Stimulated activated CD4-positive, alpha-beta T cell treated with anti-CD3 and anti-CD28 coated beads, Interleukin-2, amount 100 ng/mL, for 24 hours (primary cell): Measurements from ENCODE around the gene KY.

ENCODE experiments used
- DNase-seq, 2 donors: peaks; one replicate each; pipeline ENCODE4 v3.0.0-alpha.2; 2020

Gene KY

DNA sequence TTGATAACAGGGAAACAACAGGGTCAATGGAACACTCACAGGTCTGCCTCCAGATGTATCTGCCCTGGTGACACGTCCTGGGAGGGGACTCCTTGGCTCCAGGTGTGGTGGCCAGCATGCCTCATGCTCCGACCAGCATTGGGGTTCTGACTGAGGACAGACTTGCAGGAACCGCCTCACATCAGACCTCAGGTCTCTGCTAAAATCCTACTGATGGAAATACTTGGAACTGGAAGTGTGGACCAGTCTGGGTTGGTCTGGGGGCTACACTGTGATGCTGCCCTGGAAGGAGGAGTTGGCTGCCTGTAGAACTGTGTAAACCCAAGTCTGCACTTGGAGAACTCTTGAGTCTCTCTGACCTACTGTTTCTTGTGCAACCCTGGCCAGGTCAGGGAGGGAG lies 17.1 kb upstream of the KY start:
- no peak for DNase-seq

DNA sequence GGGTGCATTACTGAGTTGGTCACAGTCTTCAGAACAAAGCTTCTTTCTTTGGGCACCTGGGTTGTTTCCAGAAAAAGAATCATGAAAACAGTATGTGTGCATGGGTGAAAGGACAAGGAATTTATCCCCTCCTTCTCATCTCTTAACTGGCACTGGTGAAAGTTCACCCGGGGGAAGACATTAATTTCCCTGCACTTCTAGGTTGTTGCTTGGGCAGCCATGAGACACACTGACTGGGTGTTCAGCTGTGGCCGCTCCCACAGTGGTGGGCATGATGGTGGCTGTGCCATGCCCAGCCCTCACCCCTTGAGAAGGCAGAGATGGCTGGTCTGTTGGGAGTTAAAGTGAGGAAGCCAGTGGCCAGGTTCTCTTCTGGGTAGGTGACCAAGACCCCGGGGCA lies 16.6 kb upstream of the KY start:
- DNase-seq = no peak

- DNase-seq = no peak
Measured at GRCh38 chr3:134666885-134667284, 16.1 kb upstream of the KY start.

DNA sequence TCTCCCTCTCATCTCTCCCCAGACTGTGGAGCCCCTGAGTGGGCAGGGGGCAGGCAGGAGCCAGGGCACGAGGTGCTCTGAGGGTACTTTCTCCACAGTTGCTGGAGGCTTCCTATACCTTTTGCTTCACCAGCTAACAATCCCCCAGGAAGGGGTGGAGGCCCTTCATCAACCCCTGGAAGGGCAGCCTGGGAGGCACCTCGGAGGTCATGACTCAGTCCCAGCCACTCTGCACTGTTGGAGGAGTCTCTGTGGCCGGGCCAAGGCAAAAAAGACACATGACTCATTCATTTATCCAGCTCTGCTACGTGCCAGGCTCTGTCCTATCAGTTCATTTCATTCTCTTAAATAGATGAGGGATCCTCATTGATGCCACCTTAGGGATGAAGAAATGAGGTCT lies 15.6 kb upstream of the KY start:
- DNase-seq = no peak

GRCh38 chr3:134666052-134666451 lies 15.2 kb upstream of the KY start:
- no peak for DNase-seq

- DNase-seq = no peak
Measured at GRCh38 chr3:134665243-134665642, 14.4 kb upstream of the KY start.

GRCh38 chr3:134663721-134664456 lies 13.1 kb upstream of the KY start:
- no peak for DNase-seq

DNA sequence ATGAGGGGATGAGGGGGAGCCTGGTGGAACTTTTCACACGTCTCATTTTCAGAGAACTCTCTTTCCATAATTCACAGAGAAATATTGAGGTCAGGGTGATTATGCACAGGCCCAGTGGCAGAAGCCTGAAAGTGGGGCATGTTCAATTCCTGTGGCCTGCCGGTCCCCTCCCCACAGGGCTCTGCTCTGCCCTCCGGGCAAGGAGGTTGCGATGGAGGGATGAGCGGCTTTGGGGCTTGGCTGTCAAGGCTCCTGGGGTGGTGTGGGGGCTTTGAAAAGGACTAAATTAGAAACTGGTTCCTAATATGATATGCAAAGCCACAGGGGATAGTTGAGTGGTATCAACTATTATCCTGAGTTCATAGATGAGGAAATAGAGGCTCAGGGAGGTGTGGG lies 9.2 kb upstream of the KY start:
- no peak for DNase-seq

GRCh38 chr3:134659391-134660045 lies 8.7 kb upstream of the KY start:
- DNase-seq = no peak

GRCh38 chr3:134658555-134658954 lies 7.7 kb upstream of the KY start:
- no peak for DNase-seq

- DNase-seq = no peak
Measured at GRCh38 chr3:134656211-134656800, 5.5 kb upstream of the KY start.

DNA sequence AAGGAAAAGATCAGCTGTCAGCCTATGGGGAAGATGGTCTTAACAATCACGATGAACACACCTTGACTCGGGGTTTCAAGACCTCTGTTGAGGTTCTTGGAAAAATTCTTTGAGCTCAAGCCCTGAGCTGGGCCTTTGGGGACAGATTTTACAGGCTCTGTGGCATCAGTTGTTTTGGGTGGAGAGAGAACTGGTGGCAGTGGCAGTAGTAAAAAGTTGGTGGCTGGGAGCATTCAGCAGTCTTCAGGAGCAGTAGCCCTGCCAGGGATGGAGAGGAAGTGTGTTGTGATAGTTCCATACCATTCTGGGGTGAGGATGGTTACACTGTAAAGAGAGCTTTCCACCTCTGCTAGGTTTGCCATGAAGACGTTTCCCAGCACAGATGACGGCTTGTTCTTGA lies 4.9 kb upstream of the KY start:
- no peak for DNase-seq

DNA sequence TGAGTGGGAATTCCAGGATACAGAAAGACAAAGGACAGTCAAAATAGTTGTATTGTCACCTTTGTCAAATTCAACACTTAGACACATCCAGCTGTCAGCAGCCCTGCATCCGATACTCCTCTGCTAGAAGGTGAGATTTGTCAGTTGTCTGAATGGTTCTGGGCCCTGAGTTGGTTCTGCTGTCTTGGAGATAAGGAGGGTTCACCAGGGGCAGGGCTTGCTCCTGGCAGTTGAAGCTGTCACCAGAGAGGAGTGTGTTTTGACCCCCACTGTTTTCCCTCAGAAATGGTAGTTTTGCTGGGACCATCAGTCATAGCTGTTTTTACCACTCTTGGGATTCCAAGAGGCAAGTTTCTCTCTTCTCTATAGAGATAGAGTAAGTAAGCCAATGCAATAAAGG lies 3.2 kb upstream of the KY start:
- DNase-seq = no peak

GRCh38 chr3:134652886-134653630 lies 2.2 kb upstream of the KY start:
- no peak for DNase-seq

DNA sequence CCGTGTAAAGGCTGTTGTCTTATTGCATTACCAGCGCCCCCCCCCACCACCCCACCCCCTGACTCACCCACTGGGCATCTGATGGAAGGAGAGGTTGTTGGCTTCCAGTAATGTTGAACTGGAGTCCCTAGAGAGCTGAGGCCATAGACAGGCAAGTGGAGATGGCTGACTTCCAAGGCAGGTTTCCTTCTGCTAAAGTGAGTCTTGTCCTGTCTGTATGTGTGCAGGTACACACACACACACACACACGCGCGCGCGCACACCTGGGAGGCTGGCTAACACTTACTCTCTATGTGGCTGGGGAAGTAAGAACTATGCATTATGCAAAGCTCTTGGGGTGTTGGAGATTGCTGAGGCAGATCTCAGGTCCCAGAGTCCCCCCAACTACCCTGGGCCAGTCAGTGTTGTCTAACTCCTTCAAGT lies 1.6 kb upstream of the KY start:
- no peak for DNase-seq

DNA sequence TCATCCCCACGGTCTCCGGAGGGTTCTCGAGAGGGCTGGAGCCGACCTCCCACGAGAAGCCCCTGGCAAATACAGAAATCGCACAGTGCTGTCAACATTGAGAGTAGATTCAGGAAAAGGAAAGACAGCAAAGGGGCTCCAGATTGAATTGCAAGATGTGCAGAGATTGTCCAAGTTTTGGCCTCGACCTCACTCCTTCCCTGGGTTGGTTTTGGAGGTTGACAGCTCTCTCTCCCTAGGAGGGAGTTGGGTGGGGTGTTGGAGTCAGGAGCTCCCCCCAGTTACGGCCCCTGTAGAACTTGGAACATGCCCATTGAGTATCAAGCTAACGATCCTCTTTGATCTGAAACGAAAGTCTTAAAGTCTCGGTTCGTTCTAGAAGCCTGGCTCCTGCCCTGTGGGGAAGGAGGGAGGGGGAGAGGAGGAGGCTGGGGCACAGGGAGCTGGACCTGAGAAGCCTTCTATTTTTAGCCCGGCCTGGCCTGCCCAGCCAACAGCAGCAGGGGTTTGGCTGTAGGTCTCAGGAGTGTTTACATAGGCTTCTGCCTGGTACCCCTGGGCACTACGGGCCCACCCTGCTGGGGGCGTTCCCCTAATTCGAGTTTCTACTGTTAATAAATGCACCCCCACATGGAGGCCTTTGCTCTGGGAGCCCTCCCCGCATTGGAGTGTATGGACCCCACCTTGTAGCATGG lies 672 bp upstream of the KY start:
- no peak for DNase-seq

- no peak for DNase-seq
Measured at GRCh38 chr3:134649106-134649705, 1.6 kb downstream of the KY start.

DNA sequence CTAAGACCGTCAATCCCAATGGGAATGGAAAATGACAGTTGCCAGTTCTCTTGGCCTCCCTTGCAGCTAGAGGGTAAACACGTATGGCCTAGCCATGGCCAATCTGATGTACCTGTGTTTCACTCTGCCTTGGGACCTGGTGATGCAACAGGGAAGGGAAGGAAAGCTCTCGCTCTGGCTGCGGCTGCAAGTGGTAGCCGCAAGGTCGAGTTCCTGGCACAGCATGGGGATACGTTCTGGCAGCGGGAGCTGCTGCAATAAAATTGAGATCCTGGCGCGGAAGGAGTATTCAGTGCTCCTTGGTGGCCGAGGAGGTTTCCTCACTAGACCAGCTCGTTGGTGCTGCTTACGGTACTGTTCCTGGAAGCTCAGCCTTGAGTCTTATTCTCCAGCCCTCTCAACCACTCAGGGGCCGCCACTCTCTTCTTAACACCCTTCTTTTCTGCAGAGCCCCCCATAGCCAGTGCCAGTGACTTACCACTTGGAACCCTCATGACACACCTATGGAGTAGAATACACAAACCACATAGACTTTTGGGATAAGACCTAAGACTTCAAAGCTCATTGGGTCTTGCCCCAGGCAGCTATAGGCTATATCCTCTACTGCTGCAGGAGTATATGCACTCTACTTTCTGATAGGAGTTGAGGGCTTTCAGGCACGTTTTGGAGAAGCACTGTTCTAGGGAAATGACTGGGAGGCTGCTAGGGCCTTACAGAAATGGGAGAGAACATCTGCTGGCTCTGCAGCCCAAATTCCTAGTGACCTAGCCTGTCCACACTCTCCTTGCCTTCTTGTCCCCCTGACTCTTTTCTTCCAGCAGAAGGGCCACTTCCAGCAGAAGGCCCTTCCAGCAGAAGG lies 2.7 kb downstream of the KY start:
- no peak for DNase-seq

DNA sequence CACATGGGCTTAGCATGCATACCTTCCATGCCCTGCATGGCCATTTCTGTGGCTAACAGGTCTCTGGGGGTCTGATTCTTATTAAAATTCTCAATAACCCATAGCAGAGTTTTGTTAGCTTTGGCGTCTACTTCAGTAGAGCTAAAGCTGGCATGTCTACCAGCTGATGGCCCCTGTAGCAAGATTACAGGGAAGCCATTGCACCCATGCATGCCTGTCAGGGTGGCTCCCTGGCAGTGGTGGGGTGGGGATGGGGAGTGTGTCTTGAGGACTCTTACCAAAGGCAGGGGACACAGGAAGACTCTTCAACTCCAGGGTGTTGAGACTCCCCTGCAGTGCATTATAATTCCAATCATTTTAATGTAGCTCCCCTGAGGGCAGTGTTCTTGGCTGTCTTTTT lies 4.7 kb downstream of the KY start:
- DNase-seq = no peak

- DNase-seq = no peak
Measured at GRCh38 chr3:134645515-134645914, 5.3 kb downstream of the KY start.

DNA sequence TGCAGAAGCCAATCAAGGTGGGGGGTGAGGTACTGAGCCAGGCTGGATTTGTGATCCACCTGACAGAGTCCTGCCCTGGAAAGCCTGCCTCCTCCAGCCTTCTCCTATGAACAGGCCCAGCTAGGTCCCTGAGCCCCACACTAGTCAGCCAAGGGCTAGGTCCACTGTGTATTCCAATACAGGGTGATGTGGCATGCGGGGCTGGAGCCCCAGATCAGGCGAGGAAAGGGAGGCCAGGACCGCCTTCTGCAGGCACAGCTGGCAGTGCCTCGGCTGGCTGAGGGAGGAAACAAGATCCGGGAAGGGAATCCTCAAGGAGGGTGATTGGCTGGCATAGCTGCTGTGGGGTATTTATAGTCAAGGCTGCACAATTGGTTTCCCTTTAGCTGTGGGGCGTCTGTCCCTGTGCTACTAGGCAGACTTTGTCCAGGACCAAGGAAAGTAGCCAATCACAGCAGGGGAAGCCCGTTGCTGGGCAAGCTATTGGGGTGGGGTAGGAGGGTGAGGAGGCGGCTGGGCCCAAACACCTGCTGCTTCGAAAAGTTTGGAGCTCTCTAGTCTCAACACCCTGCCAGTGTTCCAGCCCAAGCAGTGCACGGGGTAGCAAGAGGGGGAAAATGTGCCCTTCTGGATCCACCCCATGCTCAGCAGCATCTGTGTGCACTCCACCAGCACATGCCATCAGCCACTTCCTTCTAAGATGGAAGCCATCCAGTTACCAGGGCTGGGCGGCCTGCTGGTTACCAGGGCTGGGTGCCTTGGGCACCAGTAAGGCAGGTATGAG lies 5.9 kb downstream of the KY start:
- DNase-seq = no peak
